Measurements from ENCODE around the gene AGRN. TPM values are rescaled to one million over a fixed set of nuclear protein-coding genes. Genes with fewer than 3 reads are reported as not detected.

The AGRN gene
- total RNA-seq (100 to 1,000 TPM in 2 of 5 donors, 10 to 100 TPM in 3; 38.0 to 459 (median 77.8) TPM), polyA plus RNA-seq (10 to 100 TPM in 2 of 3 donors, 1 to 10 TPM in 1; 3.5 to 33.7 (median 31.9) TPM)
- long read RNA-seq, donor 1, full-length matches to known transcripts = 2 of 2 reads
- long read RNA-seq, donor 1, partial matches to known transcripts = 0 of 2 reads
- long read RNA-seq, donor 1, other reads (novel, unspliced or antisense) = 0 of 2 reads
- long read RNA-seq, donor 2, full-length matches to known transcripts = 2 of 2 reads
- long read RNA-seq, donor 2, partial matches to known transcripts = 0 of 2 reads
- long read RNA-seq, donor 2, other reads (novel, unspliced or antisense) = 0 of 2 reads
- long read RNA-seq, donor 3, partial matches to known transcripts = 5 of 6 reads
- long read RNA-seq, donor 3, other reads (novel, unspliced or antisense) = 0 of 6 reads
- long read RNA-seq, donor 4 = 0 reads
- long read RNA-seq, donor 5, partial matches to known transcripts = 34 of 36 reads
- long read RNA-seq, donor 5, other reads (novel, unspliced or antisense) = 0 of 36 reads
- long read RNA-seq, donor 6 = 0 reads
- long read RNA-seq, donor 7, full-length matches to known transcripts = 3 of 36 reads
- long read RNA-seq, donor 7, partial matches to known transcripts = 33 of 36 reads
- long read RNA-seq, donor 7, other reads (novel, unspliced or antisense) = 0 of 36 reads
- long read RNA-seq, donor 8 = 0 reads
- long read RNA-seq, donor 9, partial matches to known transcripts = 35 of 35 reads
- long read RNA-seq, donor 9, other reads (novel, unspliced or antisense) = 0 of 35 reads
- long read RNA-seq, donor 10, partial matches to known transcripts = 12 of 12 reads
- long read RNA-seq, donor 10, other reads (novel, unspliced or antisense) = 0 of 12 reads

- peaks cover 0 to 22% (median 7%) of the 10 kb centered on the region in 3 donors for H3K27me3 ChIP-seq
- TF ChIP-seq POLR2A (IDR thresholded peaks at IDR 0.05) (no peak), POLR2AphosphoS5 (IDR thresholded peaks at IDR 0.05) (peak in 1 of 3 donors; percentile 14)
- no peaks in the 10 kb centered on the region for H3K36me3 ChIP-seq
- intact Hi-C loops (cut with DNase I; ENCODE audit: low total_unique reads) = no loop called here
- peaks cover 34 to 63% (median 49%) of the 10 kb centered on the region in 4 donors for H3K4me1 ChIP-seq
- 0 to 1% (median 0%) methylated on average over 15 to 51 of the region's 58 CpGs; no CpG with 5 or more reads in 1 of the 5 donors for WGBS, 5 donors
- H3K27ac ChIP-seq = peak within 1 kb of the TSS; percentile 88 to 98 (median 90)
- H3K4me3 ChIP-seq = peak within 1 kb of the TSS; percentile 75 to 89 (median 77)
- H3K9me3 ChIP-seq = no peaks in the 10 kb centered on the region
- peak in 1 of 2 donors; percentile 78 for DNase-seq
These were observed at the start of gene AGRN for GRCh38 chr1:1020000-1020404. TSS of gene AGRN (plus strand) at chr1:1020120. CDS start at chr1:1020173, 53 bp downstream.

- no peak overlapping the region for H3K27ac ChIP-seq
- TF ChIP-seq POLR2AphosphoS5 (IDR thresholded peaks at IDR 0.05) (no peak), CTCF (IDR thresholded peaks at IDR 0.05) (no peak), EP300 (IDR thresholded peaks at IDR 0.05) (no peak), POLR2A (IDR thresholded peaks at IDR 0.05) (no peak)
- no peaks in the 10 kb centered on the region for H3K36me3 ChIP-seq
- no peak for DNase-seq
- H3K9me3 ChIP-seq = no peaks in the 10 kb centered on the region
- intact Hi-C loops (cut with DNase I; ENCODE audit: low total_unique reads) = no loop called here
- 19 to 43% (median 29%) methylated on average over 15 to 33 of the region's 33 CpGs for WGBS, 5 donors
- peaks cover 11 to 91% (median 36%) of the 10 kb centered on the region in 3 donors for H3K27me3 ChIP-seq
- H3K4me3 ChIP-seq = no peak overlapping the region
- H3K4me1 ChIP-seq = peaks cover 16 to 30% (median 24%) of the 10 kb centered on the region in 4 donors
These were observed 49.5 kb upstream of the AGRN start for GRCh38 chr1:970242-970972.

- TF ChIP-seq POLR2A (IDR thresholded peaks at IDR 0.05) = no peak
- TF ChIP-seq CTCF (IDR thresholded peaks at IDR 0.05) = no peak
- TF ChIP-seq POLR2AphosphoS5 (IDR thresholded peaks at IDR 0.05) = no peak
- TF ChIP-seq EP300 (IDR thresholded peaks at IDR 0.05) = no peak
- Histone ChIP-seq H3K9me3 (no peaks in the 10 kb centered on the region), H3K36me3 (no peaks in the 10 kb centered on the region), H3K27ac (no peak overlapping the region), H3K4me1 (peaks cover 15 to 30% (median 25%) of the 10 kb centered on the region in 4 donors), H3K27me3 (peaks cover 11 to 98% (median 41%) of the 10 kb centered on the region in 3 donors), H3K4me3 (no peak overlapping the region)
- no peak for DNase-seq
- 39 to 58% (median 40%) methylated on average over 20 to 42 of the region's 42 CpGs for WGBS, 5 donors
- intact Hi-C loops (cut with DNase I; ENCODE audit: low total_unique reads) = no loop called here
These were observed 48.8 kb upstream of the AGRN start for GRCh38 chr1:970973-971730.

GRCh38 chr1:971751-972506 lies 48.0 kb upstream of the AGRN start:
- no peak overlapping the region for H3K27ac ChIP-seq
- peaks cover 11 to 96% (median 45%) of the 10 kb centered on the region in 3 donors for H3K27me3 ChIP-seq
- no peak overlapping the region for H3K4me3 ChIP-seq
- WGBS, 5 donors = 80 to 85% (median 84%) methylated on average over 4 to 34 of the region's 34 CpGs
- no peaks in the 10 kb centered on the region for H3K9me3 ChIP-seq
- intact Hi-C loops (cut with DNase I; ENCODE audit: low total_unique reads) = no loop called here
- TF ChIP-seq CTCF (IDR thresholded peaks at IDR 0.05) = no peak
- TF ChIP-seq POLR2AphosphoS5 (IDR thresholded peaks at IDR 0.05) = no peak
- TF ChIP-seq EP300 (IDR thresholded peaks at IDR 0.05) = no peak
- no peak for TF ChIP-seq POLR2A (IDR thresholded peaks at IDR 0.05)
- no peaks in the 10 kb centered on the region for H3K36me3 ChIP-seq
- H3K4me1 ChIP-seq = peaks cover 15 to 27% (median 20%) of the 10 kb centered on the region in 4 donors
- DNase-seq = no peak
